Natural killer cell treated with Interleukin-12 subunit alpha and Interleukin-12 subunit beta and Interleukin-15 and Interleukin-18, amount 100 ng/mL, for 72 hours (primary cell): Measurements from ENCODE around the gene SSR3. TPM values are rescaled to one million over a fixed set of nuclear protein-coding genes. Genes with fewer than 3 reads are reported as not detected.

Experiments used
- ATAC-seq, 2 donors: fragments of 150-1000 bp; cut with Tn5 transposase in 1 of 2; sonication (Bioruptor Pico), chemical (Tn5 transposase) in 1 of 2; 2 replicates each; pipeline ENCODE4 v1.10.0; 2021
- DNase-seq: peaks from one replicate; pipeline ENCODE4 v3.0.0; 2022; ENCODE audit warnings: low spot score
- H3K27ac Mint-ChIP-seq, 2 donors: 1 replicate in 1 of 2; 2 replicates in 1 of 2; pipeline ENCODE4 v1.8.0; 2022; ENCODE audit warnings: mixed read lengths in 2 of 2, mild to moderate bottlenecking in 1 of 2, moderate library complexity in 1 of 2
- H3K27me3 Mint-ChIP-seq, 2 donors: 1 replicate in 1 of 2; 2 replicates in 1 of 2; pipeline ENCODE4 v1.8.0; 2022; ENCODE audit warnings: mixed read lengths in 2 of 2
- H3K36me3 Mint-ChIP-seq: one replicate; pipeline ENCODE4 v1.8.0; 2022; ENCODE audit warnings: mixed read lengths
- H3K4me1 Mint-ChIP-seq, 2 donors: 1 replicate in 1 of 2; 2 replicates in 1 of 2; pipeline ENCODE4 v1.8.0; 2022; ENCODE audit warnings: low read depth in 2 of 2, mixed read lengths in 2 of 2, mild to moderate bottlenecking in 1 of 2
- H3K4me3 Mint-ChIP-seq: one replicate; pipeline ENCODE4 v1.8.0; 2022; ENCODE audit warnings: mixed read lengths
- H3K9me3 Mint-ChIP-seq: 2 replicates; pipeline ENCODE4 v1.8.0; 2022; ENCODE audit warnings: mixed read lengths
- total RNA-seq, 2 donors: library from RNA; stranded (reverse); gene quantifications; one replicate each; pipeline ENCODE4 v1.2.3, GENCODE V29; 2022

SSR3 gene
- total RNA-seq, 2 donors from 2014 or later, result 119 to 183 TPM

DNA sequence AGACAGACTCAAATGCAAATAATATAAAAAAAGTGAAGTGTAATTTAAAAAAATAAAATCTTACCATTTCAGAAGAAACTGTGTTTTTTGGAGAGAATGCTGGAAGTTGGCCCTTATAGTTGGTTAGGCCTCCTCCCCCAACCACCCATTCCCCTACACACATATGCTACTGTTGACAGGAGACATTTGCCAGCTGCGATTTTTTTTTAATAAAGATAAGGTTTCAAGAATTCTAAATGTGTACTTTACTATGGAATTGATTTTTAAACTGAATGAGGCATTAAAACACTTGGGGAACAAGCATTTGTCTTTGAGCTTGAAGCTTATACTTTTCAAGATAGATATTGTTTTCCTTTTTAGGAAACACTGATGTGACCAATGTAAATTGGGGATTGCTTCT is 4.4 kb upstream of the SSR3 start:
- ATAC-seq (no peak), DNase-seq (no peak)
- Mint-ChIP-seq H3K9me3 (no peaks in the 10 kb centered on the region), H3K4me3 (no peak overlapping the region), H3K27ac (no peak overlapping the region), H3K4me1 (peaks cover 9 to 24% of the 10 kb centered on the region in 2 donors), H3K27me3 (peaks cover 0 to 6% of the 10 kb centered on the region in 2 donors), H3K36me3 (no peaks in the 10 kb centered on the region)

DNA sequence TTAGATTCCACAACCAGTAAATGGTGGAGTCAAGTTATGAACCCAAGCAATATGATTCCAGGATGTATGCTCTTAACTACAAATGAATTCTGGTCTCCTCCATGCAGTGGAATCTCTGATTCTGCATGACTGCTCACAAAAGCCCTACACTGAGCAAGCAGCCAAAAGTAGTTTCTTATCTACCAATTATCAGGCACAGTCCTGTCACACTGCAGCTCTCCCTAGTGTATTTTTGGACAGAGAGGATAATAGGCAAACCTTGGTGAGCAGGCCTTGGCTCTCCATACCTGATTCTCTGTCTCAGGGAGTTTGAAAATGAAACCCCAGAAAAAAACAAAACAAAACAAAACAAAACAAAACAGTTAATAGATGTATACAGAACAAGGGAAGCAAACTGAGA is 3.5 kb upstream of the SSR3 start:
- Mint-ChIP-seq H3K27ac (no peak overlapping the region), H3K27me3 (peaks cover 0 to 2% of the 10 kb centered on the region in 2 donors), H3K36me3 (peaks cover 4% of the 10 kb centered on the region), H3K4me3 (no peak overlapping the region), H3K4me1 (peaks cover 15 to 16% of the 10 kb centered on the region in 2 donors), H3K9me3 (no peaks in the 10 kb centered on the region)
- DNase-seq (no peak), ATAC-seq (no peak)

DNA sequence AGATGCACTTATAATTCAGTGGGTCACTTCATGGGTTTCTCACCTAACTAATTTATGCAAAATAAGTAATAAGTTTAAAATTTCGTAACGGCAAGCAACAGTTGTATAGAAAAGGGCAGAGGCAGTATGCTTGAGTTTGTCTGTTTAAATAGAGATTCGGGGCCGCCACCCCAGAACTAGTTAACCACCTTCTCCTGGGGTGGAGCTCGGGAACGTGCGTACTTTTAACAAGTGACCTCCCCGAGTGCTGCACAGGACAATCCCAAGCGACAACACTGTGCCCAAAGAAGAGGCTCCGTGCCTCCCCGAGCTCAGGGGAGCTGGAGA is 439 bp downstream of the SSR3 start:
- Mint-ChIP-seq H3K27ac (peak overlapping the region; percentile 76 to 92), H3K9me3 (no peaks in the 10 kb centered on the region), H3K4me3 (peak overlapping the region; percentile 81), H3K36me3 (peaks cover 28% of the 10 kb centered on the region), H3K27me3 (no peaks in the 10 kb centered on the region), H3K4me1 (peaks cover 41 to 44% of the 10 kb centered on the region in 2 donors)
- no peak for ATAC-seq
- DNase-seq, result no peak

DNA sequence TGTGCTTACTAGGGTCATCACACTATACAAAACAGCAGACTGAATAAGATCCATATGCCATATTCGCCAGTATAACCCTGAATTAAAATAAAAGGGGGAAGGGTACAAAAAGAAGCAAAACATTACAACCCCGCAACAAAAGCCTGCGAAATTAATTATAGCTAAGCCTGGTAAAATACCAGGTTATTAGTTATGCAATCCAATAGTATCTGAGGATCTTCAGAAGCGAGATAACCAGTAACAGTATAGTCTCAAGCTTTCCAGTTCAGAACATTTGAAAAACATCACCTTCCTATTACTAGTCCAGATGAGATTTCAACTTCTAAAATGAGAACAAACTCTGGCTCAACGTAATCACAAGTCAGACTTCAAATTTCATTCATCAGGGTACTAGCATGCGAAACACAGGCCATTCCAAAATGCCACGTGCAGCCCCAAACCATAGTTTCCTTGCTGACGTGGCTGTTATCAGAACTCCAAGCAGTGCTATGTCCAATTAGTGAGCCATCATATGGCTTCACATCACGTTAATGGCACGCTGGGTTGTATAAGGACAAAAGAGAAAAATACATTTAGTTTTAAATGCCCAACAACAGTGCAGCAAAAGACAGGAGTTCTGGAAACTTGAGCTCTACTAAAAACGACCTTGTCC is 1.1 kb downstream of the SSR3 start:
- H3K36me3 Mint-ChIP-seq, result peaks cover 30% of the 10 kb centered on the region
- no peaks in the 10 kb centered on the region for H3K27me3 Mint-ChIP-seq
- H3K4me3 Mint-ChIP-seq, result peak overlapping the region; percentile 81
- no peak for ATAC-seq
- H3K4me1 Mint-ChIP-seq, result peaks cover 41 to 46% of the 10 kb centered on the region in 2 donors
- H3K27ac Mint-ChIP-seq, result peak overlapping the region; percentile 76 to 92
- H3K9me3 Mint-ChIP-seq, result no peaks in the 10 kb centered on the region
- DNase-seq, result no peak

DNA sequence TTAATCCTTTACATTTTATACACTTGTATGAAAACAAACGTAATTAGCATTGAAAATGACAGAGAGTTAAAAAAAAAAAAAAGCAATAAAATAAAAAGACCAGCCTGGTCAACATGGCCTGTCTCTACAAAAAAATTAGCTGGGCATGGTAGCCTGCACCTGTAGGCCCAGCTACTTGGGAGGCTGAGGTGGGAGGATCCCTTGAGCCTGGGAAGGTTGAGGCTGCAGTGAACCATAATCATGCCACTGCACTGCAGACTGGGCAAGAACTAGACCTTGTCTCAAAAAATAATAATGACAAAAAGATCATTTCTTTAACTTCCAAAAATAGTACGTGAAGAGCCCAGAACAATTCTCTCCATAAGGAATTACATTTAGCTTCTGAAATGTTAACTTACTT is 1.9 kb downstream of the SSR3 start:
- no peak for DNase-seq
- no peaks in the 10 kb centered on the region for H3K9me3 Mint-ChIP-seq
- peak overlapping the region; percentile 21 to 45 for H3K27ac Mint-ChIP-seq
- ATAC-seq, result no peak
- peak overlapping the region; percentile 81 for H3K4me3 Mint-ChIP-seq
- peaks cover 41 to 49% of the 10 kb centered on the region in 2 donors for H3K4me1 Mint-ChIP-seq
- peaks cover 34% of the 10 kb centered on the region for H3K36me3 Mint-ChIP-seq
- no peaks in the 10 kb centered on the region for H3K27me3 Mint-ChIP-seq

DNA sequence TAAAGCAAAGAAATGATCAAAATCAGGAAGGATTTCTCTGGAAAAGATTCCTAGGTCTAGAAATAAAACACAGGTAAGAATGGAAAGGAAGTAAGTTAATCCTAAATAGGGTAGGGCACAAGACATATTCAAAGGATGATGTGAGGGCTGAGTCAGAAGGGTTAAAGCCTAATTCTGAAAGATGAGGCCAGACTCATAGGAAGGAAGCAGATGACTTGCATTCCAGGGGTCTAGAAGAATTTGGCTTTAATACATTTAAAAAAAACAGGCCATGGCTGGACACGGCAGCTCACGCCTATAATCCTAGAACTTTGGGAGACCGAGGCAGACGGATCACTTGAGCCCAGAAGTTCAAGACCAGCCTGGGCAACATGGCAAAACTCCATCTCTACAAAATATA is 3.2 kb downstream of the SSR3 start:
- ATAC-seq (no peak), DNase-seq (no peak)
- peak overlapping the region; percentile 28 to 45 for H3K27ac Mint-ChIP-seq
- H3K9me3 Mint-ChIP-seq, result no peaks in the 10 kb centered on the region
- peaks cover 47 to 57% of the 10 kb centered on the region in 2 donors for H3K4me1 Mint-ChIP-seq
- H3K4me3 Mint-ChIP-seq, result peak overlapping the region; percentile 81
- H3K36me3 Mint-ChIP-seq, result peaks cover 42% of the 10 kb centered on the region
- H3K27me3 Mint-ChIP-seq, result no peaks in the 10 kb centered on the region

DNA sequence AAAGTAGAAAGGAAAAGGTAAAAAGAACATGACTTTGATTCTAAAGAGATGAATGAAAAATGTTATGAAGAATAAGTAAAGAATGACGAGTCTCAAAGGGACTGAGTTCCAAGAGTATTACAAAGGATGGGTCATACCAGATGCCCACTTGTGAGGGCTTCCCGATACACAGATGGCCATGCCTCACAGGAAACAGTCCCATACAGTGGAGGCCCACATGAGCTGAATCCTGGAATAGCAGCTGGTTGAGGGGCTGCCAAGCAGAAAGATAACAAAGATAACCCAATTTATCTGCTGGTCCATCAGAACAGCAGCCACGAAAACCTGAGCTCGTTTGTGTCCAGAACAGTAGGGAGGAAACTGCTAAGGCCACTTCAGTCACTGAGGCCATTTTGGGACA is 3.7 kb downstream of the SSR3 start:
- H3K4me1 Mint-ChIP-seq, result peaks cover 51 to 60% of the 10 kb centered on the region in 2 donors
- H3K27ac Mint-ChIP-seq, result peak overlapping the region; percentile 28 to 45
- H3K27me3 Mint-ChIP-seq, result no peaks in the 10 kb centered on the region
- ATAC-seq (no peak), DNase-seq (no peak)
- no peaks in the 10 kb centered on the region for H3K9me3 Mint-ChIP-seq
- H3K4me3 Mint-ChIP-seq, result peak overlapping the region; percentile 81
- H3K36me3 Mint-ChIP-seq, result peaks cover 46% of the 10 kb centered on the region

DNA sequence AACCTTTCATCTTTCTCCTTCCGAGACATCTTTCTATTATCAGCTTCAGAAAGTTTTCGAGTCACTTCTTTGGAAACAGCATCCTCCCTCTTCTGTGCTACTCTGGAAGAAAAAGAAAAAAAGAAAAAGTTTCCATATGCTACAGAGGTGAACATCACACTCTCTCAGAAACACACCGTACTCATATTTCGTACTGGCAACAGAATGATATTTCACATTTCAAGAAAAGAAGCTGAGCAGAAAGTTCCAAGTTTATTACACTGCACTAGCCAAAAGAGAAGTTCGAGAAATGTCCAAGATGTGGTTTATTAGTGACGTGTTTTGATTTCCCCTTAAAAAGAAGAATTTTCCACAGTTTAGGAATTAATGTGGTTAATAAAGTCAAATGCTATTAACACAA is 6.0 kb downstream of the SSR3 start:
- DNase-seq (no peak), ATAC-seq (no peak)
- Mint-ChIP-seq H3K4me1 (peaks cover 40 to 51% of the 10 kb centered on the region in 2 donors), H3K27ac (no peak overlapping the region), H3K36me3 (peaks cover 45% of the 10 kb centered on the region), H3K27me3 (no peaks in the 10 kb centered on the region), H3K4me3 (no peak overlapping the region), H3K9me3 (no peaks in the 10 kb centered on the region)

DNA sequence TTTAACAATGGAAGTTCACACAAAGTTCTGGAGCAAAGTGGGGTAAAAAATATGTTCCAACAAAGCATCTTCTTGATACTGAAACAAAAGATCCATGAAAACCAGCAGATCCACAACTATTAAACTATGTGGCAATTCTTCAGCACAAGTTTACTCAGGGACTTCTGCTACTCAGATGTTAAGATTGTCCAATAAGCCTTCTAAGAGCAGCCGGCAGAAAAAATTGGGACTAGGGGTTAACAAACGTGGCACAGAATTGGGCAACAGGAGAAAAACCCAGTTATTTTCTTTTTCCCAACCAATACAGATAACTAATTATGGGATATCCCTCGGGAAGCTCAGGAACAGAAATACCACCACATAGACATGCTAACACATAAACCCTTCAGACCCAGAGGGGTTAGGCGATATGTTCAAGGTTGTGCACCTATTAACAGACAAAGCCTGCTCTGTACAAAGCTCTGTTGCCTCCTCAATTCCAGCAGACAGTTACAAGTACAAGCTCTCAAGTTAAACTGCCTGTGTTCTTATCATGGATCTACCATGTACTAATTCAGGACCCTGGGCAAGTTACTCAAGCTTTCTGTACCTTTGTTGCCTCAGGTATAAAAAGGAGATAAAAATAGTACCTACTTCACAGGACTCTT is 6.8 kb downstream of the SSR3 start:
- ATAC-seq (no peak), DNase-seq (no peak)
- no peaks in the 10 kb centered on the region for H3K9me3 Mint-ChIP-seq
- peaks cover 47% of the 10 kb centered on the region for H3K36me3 Mint-ChIP-seq
- H3K4me3 Mint-ChIP-seq, result no peak overlapping the region
- no peaks in the 10 kb centered on the region for H3K27me3 Mint-ChIP-seq
- peaks cover 35 to 50% of the 10 kb centered on the region in 2 donors for H3K4me1 Mint-ChIP-seq
- no peak overlapping the region for H3K27ac Mint-ChIP-seq

DNA sequence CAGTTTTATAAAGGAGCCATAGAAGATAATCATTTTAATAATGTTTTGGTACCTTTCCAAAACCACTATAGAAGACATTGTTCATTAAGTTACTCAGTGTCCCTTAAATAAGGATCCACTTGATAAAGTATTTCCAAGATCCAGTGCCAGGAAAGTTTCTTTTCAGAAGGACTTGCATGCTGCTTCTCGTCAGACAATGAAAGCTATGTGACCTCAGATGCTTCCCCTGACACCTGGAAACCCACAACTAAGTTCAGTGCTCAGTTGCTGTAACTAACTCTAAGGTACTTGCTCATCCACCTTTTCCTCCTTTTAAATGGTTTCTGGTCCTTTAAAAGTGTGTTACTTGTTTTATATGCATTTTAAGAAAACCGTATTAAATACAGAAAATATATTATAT is 7.3 kb downstream of the SSR3 start:
- H3K4me3 Mint-ChIP-seq, result no peak overlapping the region
- no peaks in the 10 kb centered on the region for H3K9me3 Mint-ChIP-seq
- H3K36me3 Mint-ChIP-seq, result peaks cover 51% of the 10 kb centered on the region
- H3K27ac Mint-ChIP-seq, result no peak overlapping the region
- H3K27me3 Mint-ChIP-seq, result no peaks in the 10 kb centered on the region
- DNase-seq (no peak), ATAC-seq (no peak)
- peaks cover 33 to 45% of the 10 kb centered on the region in 2 donors for H3K4me1 Mint-ChIP-seq

DNA sequence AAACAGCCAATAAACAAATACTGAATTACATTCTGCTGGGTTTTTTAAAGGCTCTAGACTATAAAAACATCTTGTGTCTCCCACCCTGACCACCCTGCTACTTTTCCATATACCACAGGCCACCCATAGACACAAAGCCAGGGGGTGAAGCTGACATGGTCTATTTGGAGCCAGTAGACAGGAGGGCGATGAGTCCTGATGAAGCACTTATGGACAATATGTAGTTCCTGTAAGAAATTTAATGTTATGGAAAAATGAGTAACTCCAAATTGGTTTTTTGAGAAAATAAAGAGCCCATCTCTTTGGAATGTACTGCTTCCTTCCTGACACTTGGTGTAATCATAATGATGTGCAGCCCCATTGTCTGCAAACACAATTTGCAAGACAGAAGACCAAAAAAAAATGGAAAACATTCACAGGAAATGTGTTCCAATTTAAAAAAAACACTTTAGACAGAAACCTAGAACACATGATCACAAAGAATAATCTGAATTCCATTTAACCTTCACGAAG is 11.8 kb downstream of the SSR3 start:
- no peak overlapping the region for H3K4me3 Mint-ChIP-seq
- H3K9me3 Mint-ChIP-seq, result no peaks in the 10 kb centered on the region
- peaks cover 10 to 16% of the 10 kb centered on the region in 2 donors for H3K4me1 Mint-ChIP-seq
- H3K27me3 Mint-ChIP-seq, result no peaks in the 10 kb centered on the region
- H3K36me3 Mint-ChIP-seq, result peaks cover 22% of the 10 kb centered on the region
- no peak for DNase-seq
- peak overlapping the region in 1 of 2 donors; percentile 39 for H3K27ac Mint-ChIP-seq
- ATAC-seq, result no peak

DNA sequence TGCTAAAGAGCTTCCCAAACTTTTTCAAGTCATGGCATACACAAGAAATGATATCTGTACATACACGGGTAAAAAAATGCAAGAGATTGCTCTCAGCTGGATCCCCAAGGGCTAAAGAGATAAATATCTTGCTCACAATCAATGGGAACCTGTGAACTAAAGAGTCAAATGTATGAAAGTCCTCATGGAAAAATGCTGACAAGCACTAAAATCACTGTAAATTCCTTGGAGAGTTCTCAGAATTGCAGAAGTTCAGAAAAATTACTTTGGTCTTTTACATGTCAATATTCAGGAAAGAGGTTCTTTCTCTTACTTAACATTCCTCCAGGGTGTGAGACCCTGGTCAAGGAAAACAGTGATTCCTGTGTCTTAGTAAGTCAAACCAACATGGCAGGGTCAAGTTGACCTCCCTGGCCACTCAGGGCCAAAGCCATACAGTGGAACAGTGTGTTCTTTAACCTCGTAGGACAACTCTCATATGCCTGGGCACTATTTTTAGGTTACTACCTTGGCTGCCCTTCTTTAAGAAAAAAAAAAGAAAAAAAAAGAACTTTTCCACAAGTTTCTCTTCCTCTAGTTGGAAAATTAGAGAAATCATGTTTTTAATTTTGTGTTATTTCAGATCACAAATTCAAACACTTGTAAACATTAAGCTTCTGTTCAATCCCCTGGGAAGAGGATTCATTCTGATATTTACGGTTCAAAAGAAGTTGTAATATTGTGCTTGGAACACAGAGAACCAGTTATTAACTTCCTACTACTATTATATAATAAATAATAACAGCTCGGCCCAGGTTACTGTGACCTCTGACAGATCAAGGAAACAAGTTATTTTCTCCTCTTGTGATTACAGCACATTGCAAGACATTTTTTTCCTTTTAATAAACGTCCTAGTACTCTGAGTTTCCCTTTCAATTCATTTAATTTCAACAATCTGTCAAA is 12.5 kb downstream of the SSR3 start:
- H3K4me3 Mint-ChIP-seq, result no peak overlapping the region
- no peaks in the 10 kb centered on the region for H3K9me3 Mint-ChIP-seq
- H3K27me3 Mint-ChIP-seq, result no peaks in the 10 kb centered on the region
- ATAC-seq, result no peak
- H3K36me3 Mint-ChIP-seq, result peaks cover 20% of the 10 kb centered on the region
- DNase-seq, result no peak
- H3K27ac Mint-ChIP-seq, result peak overlapping the region in 1 of 2 donors; percentile 39
- peaks cover 9 to 15% of the 10 kb centered on the region in 2 donors for H3K4me1 Mint-ChIP-seq

DNA sequence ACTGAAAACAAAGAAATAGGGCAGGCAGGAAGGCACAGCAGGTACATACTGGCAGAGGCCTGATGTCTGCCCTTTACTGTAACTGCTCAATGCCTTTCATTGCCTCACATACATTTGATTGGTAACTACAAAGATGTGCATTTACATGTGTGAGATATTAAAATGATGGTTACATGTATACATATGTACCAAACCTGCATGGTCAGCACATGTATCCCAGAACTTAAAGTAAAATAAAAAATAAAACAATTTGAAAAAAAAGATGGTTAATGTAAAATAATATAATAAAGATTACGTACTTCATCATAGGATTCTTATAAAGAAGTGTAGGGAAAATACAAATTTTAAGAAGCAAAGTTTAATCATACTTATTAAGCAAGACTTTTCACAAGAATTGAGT is 15.1 kb downstream of the SSR3 start:
- H3K4me1 Mint-ChIP-seq, result peaks cover 10 to 15% of the 10 kb centered on the region in 2 donors

DNA sequence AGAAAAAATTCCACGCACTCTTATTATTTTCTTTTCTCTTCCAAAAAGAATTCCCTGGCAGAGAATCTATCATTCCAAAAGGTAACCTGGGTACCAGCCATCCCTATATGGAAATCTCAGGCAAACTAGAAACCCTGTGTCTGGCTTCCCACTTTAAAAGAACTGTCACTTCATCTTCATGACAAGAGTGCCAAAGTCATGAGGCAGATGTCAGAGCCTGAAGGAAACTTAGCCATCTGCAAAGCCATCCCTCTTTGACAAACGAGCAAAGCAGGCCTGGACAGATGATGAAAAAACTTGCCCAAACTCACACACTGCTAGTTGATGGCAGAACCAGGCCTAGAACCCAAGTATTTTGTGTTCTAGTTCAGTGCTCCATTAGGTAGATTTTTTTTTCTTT is 15.9 kb downstream of the SSR3 start:
- Mint-ChIP-seq H3K27ac (no peak overlapping the region), H3K4me3 (no peak overlapping the region), H3K36me3 (peaks cover 7% of the 10 kb centered on the region), H3K4me1 (peaks cover 10 to 15% of the 10 kb centered on the region in 2 donors), H3K27me3 (no peaks in the 10 kb centered on the region), H3K9me3 (no peaks in the 10 kb centered on the region)
- DNase-seq (no peak), ATAC-seq (no peak)

More for the DNA sequence above, 15.1 kb downstream of the SSR3 start:
- no peak overlapping the region for H3K4me3 Mint-ChIP-seq
- DNase-seq, result no peak
- no peak overlapping the region for H3K27ac Mint-ChIP-seq
- no peaks in the 10 kb centered on the region for H3K27me3 Mint-ChIP-seq
- H3K36me3 Mint-ChIP-seq, result peaks cover 7% of the 10 kb centered on the region
- no peaks in the 10 kb centered on the region for H3K9me3 Mint-ChIP-seq
- ATAC-seq, result no peak
